HG03139 (cell line): ENCODE data around the gene STK36.

Source experiments
- ATAC-seq: cut with Tn5 transposase; IDR thresholded peaks from one replicate; pipeline ENCODE4 v1.9.1; 2021; ENCODE audit not compliant: unreplicated experiment

STK36 gene

DNA sequence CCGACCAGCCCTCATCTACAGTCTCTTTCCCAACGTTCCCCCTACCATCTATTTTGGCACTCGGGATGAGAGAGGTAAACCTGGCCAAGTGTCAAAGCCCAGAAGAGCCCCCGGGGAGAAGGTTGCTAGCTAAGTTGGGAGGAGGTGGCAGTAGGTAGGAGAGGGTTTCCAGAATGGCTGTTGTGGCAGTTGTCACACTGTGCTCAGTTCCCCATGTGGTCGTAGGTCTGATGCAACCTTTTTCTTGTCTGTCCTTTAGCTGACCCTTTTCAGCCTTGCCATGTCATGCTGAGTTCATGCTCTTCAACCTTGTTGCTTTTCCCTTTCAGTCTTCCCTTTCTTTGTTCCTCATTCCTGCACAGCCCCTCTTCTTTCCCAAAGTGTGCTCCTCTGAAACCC lies 73.3 kb downstream of the STK36 start:
- ATAC-seq, result no peak

DNA sequence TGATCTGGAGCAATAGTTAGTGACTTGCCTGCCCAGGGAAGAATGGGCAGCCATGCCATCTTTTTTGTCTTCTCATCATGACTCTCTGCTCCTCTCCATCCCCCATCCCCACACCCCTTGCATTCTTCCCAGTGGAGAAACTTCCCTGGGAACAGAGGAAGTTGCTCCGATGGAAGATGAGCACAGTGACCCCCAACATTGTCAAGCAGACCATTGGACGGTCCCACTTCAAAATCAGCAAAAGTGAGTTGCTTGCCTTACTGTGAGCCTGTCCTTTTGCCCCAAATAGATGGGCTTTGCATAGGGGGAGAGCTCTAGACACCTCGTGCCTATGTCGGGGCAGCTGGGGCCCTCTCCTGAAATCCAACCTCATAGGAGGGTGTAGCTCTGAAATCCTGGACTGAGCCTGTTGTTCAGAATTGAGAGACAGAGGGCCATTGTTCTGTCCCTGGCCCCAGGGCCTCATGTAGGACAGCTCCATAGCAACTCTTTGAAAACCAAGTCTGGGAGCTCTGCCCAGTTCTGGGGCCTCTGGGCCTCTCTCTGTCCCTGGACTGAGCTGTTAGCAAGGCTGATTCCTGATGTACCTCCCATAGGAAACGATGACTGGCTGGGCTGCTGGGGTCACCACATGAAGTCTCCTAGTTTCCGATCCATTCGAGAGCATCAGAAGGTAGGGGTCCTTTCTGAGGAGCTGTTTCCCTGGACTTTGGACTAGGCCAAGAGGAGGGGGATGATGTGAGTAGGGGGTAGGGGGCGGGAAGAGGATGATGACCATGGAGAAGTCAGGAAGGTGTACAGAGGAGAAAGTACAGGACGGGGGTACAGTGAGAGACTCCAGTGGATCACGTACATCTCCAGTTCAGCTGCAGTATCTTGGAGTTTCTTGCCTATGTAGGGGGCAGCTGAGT lies 73.9 kb downstream of the STK36 start:
- ATAC-seq, result no peak

DNA sequence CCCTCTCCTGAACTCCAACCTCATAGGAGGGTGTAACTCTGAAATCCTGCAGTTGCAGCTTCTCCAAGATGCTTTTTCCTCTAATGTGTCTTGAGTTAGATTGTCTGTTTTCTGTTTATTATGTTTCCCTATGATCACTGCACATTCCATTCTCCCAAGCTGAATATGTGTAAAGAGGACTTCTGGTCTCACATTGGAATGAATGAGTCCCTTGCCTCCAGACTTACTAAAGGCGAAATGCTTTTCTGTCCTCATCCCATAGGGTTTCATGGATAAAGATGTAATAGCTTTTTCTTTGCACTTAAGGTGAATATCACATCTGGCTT lies 74.5 kb downstream of the STK36 start:
- ATAC-seq, result no peak

DNA sequence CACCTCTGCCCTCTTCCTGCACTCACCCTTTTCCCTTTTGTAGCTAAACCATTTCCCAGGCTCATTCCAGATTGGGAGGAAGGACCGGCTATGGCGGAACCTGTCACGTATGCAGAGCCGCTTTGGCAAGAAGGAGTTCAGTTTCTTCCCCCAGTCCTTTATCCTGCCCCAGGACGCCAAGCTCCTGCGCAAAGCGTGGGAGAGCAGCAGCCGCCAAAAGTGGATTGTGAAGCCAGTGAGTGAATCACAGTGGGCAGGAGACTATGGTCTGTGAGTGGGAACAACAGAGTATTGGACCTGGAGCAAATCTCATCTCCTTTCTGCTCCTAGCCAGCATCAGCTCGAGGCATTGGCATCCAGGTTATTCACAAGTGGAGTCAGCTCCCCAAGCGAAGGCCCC lies 75.1 kb downstream of the STK36 start:
- no peak for ATAC-seq

DNA sequence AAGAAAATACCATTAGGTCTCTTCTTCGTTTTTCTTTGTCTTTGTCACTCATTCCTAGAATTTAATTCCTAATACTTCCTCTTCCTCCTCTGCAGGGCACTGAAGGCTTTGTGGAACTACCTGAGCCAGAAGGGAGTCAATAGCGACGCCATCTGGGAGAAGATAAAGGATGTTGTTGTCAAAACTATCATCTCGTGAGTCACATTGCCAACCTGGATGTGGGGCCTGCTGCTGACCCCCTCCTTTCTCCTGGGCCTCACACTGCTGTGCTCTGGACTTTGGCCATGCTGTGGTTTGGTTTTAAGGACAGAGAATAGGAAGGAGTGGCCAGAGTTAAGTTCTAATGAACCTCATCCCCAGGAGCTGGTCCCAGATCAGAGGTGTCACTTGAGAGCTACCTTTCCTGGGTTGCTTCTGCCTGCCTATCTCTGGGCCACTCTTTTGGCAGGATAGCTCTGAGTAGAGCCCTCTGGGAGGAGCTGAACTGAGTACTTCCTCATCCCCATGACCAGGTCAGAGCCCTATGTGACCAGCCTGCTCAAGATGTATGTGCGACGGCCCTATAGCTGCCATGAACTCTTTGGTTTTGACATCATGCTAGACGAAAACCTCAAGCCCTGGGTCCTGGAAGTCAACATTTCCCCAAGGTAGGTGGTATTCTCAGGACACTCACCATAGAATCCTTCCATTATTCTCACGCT lies 77.0 kb downstream of the STK36 start:
- ATAC-seq, result no peak
